Breast epithelium (tissue), 4 donors: Measurements from ENCODE around the gene LTBP2. TPM values are rescaled to one million over a fixed set of nuclear protein-coding genes. Genes with fewer than 3 reads are reported as not detected.

ENCODE experiments used
- DNase-seq, 2 donors: peaks; one replicate each; pipeline ENCODE4 v3.0.0-alpha.2; 2019; ENCODE audit warnings: low spot score in 2 of 2
- H3K27ac ChIP-seq, 2 donors: fragments of 200-600 bp; sonication (generic) in 1 of 2; one replicate each; pipeline ENCODE4 v1.5.1; 2016 to 2019; ENCODE audit warnings: mild to moderate bottlenecking in 1 of 2
- H3K27me3 ChIP-seq, 2 donors: fragments of 200-600 bp; sonication (generic) in 1 of 2; one replicate each; pipeline versions ENCODE4 v1.5.1 to v1.6.0; 2017 to 2019; ENCODE audit warnings: control low read depth in 1 of 2, mild to moderate bottlenecking in 1 of 2
- H3K36me3 ChIP-seq: fragments of 200-600 bp; one replicate; pipeline ENCODE4 v1.5.1; 2019
- H3K4me1 ChIP-seq, 2 donors: fragments of 200-600 bp; sonication (generic); one replicate each; pipeline ENCODE4 v1.5.1; 2016 to 2019; ENCODE audit warnings: control low read depth in 1 of 2
- H3K4me3 ChIP-seq, 3 donors: fragments of 200-600 bp; sonication (generic); 1 replicate in 2 of 3; 2 replicates in 1 of 3; pipeline ENCODE4 v1.5.1; 2016 to 2019; ENCODE audit warnings: mild to moderate bottlenecking in 3 of 3, moderate library complexity in 2 of 3
- H3K9me3 ChIP-seq, 2 donors: fragments of 200-600 bp; sonication (generic) in 1 of 2; one replicate each; pipeline ENCODE4 v1.5.1; 2016 to 2019; ENCODE audit warnings: control low read depth in 1 of 2
- POLR2A ChIP-seq: fragments of 450-650 bp; IDR thresholded peaks from one replicate; pipeline ENCODE4 v1.6.1; 2016; ENCODE audit warnings: antibody characterized with exemption, mild to moderate bottlenecking, moderate library complexity
- POLR2AphosphoS5 ChIP-seq, 3 donors: sonication (generic); formaldehyde crosslinking; IDR thresholded peaks; one replicate each; pipeline ENCODE4 v1.6.1; 2017; ENCODE audit warnings: antibody characterized with exemption in 3 of 3
- intact Hi-C: fragments of 100-400 bp; cut with DNase I; formaldehyde crosslinking; loops from one replicate; pipeline ENCODE4 v1.15.1; 2023; ENCODE audit warnings: low total_unique reads
- total RNA-seq, 3 donors: library from RNA; depleted of rRNA; stranded (reverse); fragments of >200 nt; gene quantifications; one replicate each; pipeline ENCODE4 v1.1.0, GENCODE V29; 2016
- TF ChIP-seq, protein P1 (sequence below), 3 donors: fragments of 450-650 bp; IDR thresholded peaks; one replicate each; pipeline ENCODE4 v1.5.1; 2016 to 2017; ENCODE audit warnings: antibody characterized with exemption in 3 of 3, mild to moderate bottlenecking in 3 of 3, moderate library complexity in 3 of 3

LTBP2 gene
- total RNA-seq, 3 donors from 2014 or later, result 34.7 to 91.1 (median 79.0) TPM

DNA sequence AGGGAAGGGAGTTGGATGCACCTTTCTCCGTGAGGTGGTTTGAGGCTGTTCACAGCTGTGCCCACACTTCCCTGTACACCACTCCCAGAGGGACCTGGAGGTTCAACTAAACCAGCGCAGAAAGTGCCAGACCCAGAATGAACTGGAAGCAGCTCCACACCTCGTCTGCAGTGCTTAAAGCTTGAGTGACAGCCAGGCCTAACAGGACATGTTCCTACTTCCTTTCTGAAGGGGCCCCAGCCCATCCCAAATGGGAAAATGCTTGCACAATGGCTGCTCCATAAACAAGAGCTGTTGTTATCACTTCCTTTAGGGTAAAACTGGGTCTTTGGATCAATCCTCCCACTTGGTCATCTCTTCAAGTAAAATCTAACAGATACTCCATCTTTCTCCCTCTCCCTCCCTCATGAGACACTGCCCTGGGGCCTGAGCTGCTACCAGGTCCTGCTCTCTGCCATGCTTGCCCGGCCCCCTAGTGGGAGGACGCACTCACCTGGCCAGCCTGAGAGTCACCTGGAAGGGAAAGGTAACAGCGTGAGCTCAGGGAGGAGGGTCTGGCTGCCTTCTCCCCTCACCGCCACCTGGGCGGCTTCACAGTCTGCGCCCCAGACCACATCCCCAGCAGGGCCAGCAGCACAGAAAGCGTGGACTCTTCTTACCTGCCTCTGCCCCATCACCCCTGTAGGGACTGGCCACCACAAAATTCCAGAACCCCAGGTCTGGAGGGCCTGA lies 85.0 kb downstream of the LTBP2 start:
- H3K27ac ChIP-seq, result peak overlapping the region; percentile 74 to 87

DNA sequence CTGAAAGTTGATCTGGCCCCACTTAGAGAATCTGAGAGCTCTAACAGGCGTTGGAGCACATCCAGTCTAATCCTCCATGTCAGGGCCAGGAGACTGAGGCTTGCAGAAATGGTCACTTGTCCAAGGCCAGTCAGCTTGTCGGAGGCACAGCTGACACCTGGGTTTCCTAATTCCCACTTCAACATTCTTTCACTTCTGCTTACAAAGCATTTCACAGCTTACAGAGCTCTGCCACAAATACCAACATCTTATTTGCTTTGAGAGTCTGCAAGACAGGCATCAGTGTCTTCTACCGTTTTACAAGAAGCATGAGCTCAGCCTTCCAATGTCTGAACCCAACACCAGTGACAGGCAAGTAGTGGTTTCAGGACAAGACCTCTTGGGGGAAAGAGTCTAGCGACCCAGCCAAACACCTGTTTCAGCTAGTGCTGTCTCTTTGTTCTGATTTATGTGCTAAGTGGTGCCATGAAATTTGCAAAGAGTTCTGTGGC lies 86.6 kb downstream of the LTBP2 start:
- H3K27ac ChIP-seq, result peak overlapping the region; percentile 74 to 87

More for the DNA sequence above, 85.0 kb downstream of the LTBP2 start:
- H3K4me3 ChIP-seq, result no peak overlapping the region
- intact Hi-C loops, result no loop called here
- no peak for DNase-seq
- no peaks in the 10 kb centered on the region for H3K27me3 ChIP-seq
- no peaks in the 10 kb centered on the region for H3K36me3 ChIP-seq
- peaks cover 0 to 16% of the 10 kb centered on the region in 2 donors for H3K4me1 ChIP-seq
- TF ChIP-seq, protein P1, sequence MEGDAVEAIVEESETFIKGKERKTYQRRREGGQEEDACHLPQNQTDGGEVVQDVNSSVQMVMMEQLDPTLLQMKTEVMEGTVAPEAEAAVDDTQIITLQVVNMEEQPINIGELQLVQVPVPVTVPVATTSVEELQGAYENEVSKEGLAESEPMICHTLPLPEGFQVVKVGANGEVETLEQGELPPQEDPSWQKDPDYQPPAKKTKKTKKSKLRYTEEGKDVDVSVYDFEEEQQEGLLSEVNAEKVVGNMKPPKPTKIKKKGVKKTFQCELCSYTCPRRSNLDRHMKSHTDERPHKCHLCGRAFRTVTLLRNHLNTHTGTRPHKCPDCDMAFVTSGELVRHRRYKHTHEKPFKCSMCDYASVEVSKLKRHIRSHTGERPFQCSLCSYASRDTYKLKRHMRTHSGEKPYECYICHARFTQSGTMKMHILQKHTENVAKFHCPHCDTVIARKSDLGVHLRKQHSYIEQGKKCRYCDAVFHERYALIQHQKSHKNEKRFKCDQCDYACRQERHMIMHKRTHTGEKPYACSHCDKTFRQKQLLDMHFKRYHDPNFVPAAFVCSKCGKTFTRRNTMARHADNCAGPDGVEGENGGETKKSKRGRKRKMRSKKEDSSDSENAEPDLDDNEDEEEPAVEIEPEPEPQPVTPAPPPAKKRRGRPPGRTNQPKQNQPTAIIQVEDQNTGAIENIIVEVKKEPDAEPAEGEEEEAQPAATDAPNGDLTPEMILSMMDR (IDR thresholded peaks at IDR 0.05), result peak in 1 of 3 donors; percentile 15
- TF ChIP-seq POLR2AphosphoS5 (IDR thresholded peaks at IDR 0.05), result no peak
- H3K9me3 ChIP-seq, result no peaks in the 10 kb centered on the region

DNA sequence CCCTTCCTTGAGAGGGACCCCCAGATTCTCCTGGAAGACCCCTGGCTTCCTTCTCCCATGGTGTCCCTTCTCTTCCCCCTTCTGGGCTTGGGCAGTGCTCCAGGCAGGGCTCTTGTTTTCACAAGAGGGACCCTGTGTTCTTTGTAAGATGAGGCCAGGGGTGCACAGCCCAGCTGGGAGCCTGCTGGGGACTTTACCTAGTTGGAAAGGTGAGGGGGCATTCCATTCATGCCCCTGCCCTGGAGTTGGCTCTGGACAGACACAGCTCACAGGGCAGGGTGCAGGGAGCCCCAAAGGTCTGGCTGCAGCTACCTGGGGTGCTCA lies 87.3 kb downstream of the LTBP2 start:
- peaks cover 0 to 16% of the 10 kb centered on the region in 2 donors for H3K4me1 ChIP-seq
- no peak for DNase-seq
- no peaks in the 10 kb centered on the region for H3K9me3 ChIP-seq
- no peaks in the 10 kb centered on the region for H3K36me3 ChIP-seq
- peak overlapping the region in 1 of 3 donors; percentile 5 for H3K4me3 ChIP-seq
- no peaks in the 10 kb centered on the region for H3K27me3 ChIP-seq
- H3K27ac ChIP-seq, result peak overlapping the region; percentile 74 to 87
- TF ChIP-seq, protein P1 (IDR thresholded peaks at IDR 0.05), result no peak
- no peak for TF ChIP-seq POLR2A
- intact Hi-C loops, result no loop called here

More for the DNA sequence above, 86.6 kb downstream of the LTBP2 start:
- intact Hi-C loops, result no loop called here
- Histone ChIP-seq H3K36me3 (no peaks in the 10 kb centered on the region), H3K4me1 (peaks cover 0 to 16% of the 10 kb centered on the region in 2 donors), H3K4me3 (no peak overlapping the region), H3K27me3 (no peaks in the 10 kb centered on the region), H3K9me3 (no peaks in the 10 kb centered on the region)
- no peak for TF ChIP-seq POLR2AphosphoS5 (IDR thresholded peaks at IDR 0.05)
- TF ChIP-seq POLR2A, result no peak
- TF ChIP-seq, protein P1 (IDR thresholded peaks at IDR 0.05), result no peak
- DNase-seq, result no peak

DNA sequence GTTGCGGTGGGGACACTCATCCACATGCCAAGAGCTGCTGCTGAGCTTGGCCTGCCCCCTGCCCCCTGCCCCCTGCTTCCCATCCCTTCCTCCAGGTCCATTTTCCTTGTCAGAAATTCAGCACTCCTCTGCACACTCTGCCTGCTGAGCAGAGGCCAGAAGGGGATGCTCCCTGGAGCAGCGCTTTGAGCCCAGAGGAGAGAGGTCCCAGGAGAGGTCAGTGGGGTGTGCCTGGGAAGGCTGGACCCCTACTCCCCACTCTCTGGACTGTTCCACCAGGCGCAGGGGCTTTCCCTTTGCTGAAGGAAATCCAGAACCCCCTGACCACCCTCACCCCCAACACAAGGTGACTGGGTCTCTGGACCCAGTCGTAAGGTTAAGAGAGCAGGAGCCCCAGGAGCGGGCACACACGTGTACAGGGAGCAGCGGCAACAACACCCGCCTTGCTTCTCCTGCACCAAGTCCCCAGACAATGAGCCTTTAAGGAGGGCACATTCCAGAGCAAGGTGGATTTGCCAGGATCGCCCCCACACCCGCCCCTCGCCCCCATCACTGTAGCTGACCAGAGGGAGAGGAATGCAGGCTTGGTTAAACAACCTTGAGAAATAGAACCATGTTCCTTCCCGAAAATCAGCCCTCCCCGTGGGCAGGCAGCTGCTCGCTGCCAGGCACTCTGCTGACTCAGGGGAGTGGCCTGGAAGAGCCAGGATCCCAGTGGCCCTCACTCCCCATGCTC lies 87.8 kb downstream of the LTBP2 start:
- intact Hi-C loops, result no loop called here
- peaks cover 0 to 16% of the 10 kb centered on the region in 2 donors for H3K4me1 ChIP-seq
- H3K27me3 ChIP-seq, result no peaks in the 10 kb centered on the region
- peak in 1 of 2 donors; percentile 89 for DNase-seq
- peak overlapping the region in 1 of 3 donors; percentile 5 for H3K4me3 ChIP-seq
- TF ChIP-seq, protein P1 (IDR thresholded peaks at IDR 0.05), result no peak
- no peak for TF ChIP-seq POLR2A
- TF ChIP-seq POLR2AphosphoS5 (IDR thresholded peaks at IDR 0.05), result no peak
- H3K9me3 ChIP-seq, result no peaks in the 10 kb centered on the region
- peak overlapping the region; percentile 74 to 87 for H3K27ac ChIP-seq
- H3K36me3 ChIP-seq, result no peaks in the 10 kb centered on the region

DNA sequence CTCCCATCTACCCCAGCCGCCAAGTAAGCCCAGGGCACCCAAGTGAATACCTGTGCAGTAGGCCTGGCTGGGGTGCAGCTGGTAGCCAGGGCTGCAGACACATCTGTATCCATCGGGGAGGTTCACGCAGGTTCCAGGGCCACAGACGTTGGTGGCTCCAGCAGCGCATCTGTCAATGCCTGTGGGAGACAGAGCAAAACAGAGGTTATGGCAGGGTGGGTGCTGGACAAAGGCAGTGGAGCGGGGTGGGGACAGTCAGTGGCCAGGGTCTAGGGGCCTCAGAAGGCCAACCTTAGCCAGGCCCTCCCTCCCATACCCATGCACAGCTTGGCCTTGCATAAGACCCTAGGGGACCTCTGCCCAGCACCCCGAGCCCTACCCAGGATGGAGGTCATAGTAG lies 89.3 kb downstream of the LTBP2 start:
- DNase-seq, result no peak
- H3K36me3 ChIP-seq, result no peaks in the 10 kb centered on the region
- H3K9me3 ChIP-seq, result no peaks in the 10 kb centered on the region
- intact Hi-C loops, result no loop called here
- H3K4me1 ChIP-seq, result peaks cover 0 to 16% of the 10 kb centered on the region in 2 donors
- H3K27me3 ChIP-seq, result no peaks in the 10 kb centered on the region
- no peak overlapping the region for H3K4me3 ChIP-seq
- no peak for TF ChIP-seq POLR2A
- peak overlapping the region; percentile 74 to 87 for H3K27ac ChIP-seq
